Measurements from ENCODE around the gene CA11.

DNA sequence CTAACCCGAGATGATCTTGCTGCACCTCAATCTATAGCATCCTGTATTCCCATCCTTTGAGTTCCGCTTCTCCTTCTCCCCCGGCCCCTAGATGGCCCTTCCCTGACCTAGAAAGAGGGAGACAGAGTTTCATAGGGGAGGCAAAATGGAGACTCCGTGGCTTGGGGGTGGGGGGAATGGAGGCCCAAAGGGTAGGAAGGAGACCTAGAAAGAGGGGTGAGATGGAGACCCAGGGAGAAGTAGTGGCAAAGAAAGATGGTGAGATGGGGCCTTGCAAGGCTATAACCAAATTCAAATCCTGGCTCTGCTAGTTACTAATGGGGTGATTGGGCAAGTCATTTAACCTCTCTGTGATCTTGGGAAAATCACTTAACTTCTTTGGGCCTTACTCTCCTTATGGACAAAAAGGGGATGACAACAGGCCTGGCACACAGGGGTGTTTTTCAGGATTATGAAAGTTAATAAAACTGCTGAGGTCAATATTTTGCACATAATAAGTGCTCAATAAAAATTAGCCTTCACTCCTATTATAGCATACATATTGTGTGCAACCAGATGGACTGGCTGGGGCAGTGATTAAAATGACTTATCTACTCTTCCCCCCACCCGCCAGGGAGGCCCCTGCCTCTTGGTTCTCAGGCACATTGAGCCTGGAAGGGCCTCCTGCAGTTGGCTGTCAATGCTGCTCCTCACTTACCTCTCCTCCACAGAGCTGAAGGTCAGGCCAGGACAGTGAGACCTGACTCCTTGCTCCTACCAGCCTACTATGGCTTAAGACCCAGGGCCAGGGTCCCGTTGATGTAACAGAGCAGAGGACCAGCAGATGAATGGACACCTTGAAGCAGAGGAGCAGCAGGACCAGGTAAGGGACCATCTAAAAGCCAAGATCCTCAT, 26.0 kb downstream of the CA11 start:
- TF ChIP-seq CTCF (conservative IDR thresholded peaks at IDR 0.05 in 1 of 2, IDR thresholded peaks at IDR 0.05 in 1 of 2; ENCODE audit: low read depth in 1 of 2, low read length in 2 of 2) (no peak), EZH2 (IDR thresholded peaks at IDR 0.05; ENCODE audit: low read length, missing control alignments) (no peak)
